GM13977 (cell line): Measurements from ENCODE around the gene SPZ1.
"Not testable (repeated sequence)": the region's sequence is repeated elsewhere in the genome, so short reads cannot be mapped to it uniquely, and the experiment has no call there.

Experiments used
- DNase-seq: peaks from one replicate; pipeline ENCODE4 v3.0.0; 2012; ENCODE audit warnings: low spot score
- in situ Hi-C: fragments of 300-500 bp; cut with MboI; formaldehyde crosslinking; loops from one replicate; pipeline ENCODE4 v1.12.0; 2022; ENCODE audit warnings: low sequenced_read_pairs, low pct_unique_long_range_greater_than_20kb, mixed read lengths, inconsistent platforms; ENCODE audit not compliant: unreplicated experiment
- TF ChIP-seq, protein P1 (sequence below): IDR thresholded peaks from 2 replicates; pipeline ENCODE4 v1.5.1; 2012; ENCODE audit warnings: mild to moderate bottlenecking, control low read depth; ENCODE audit not compliant: insufficient read depth; ENCODE audit errors: extremely low read depth, missing control alignments

Gene SPZ1

GRCh38 chr5:80319702-80320101 lies at the start of gene SPZ1:
TSS of gene SPZ1 (plus strand) at chr5:80320002. CDS start at chr5:80320216, 214 bp downstream.
- TF ChIP-seq, protein P1, sequence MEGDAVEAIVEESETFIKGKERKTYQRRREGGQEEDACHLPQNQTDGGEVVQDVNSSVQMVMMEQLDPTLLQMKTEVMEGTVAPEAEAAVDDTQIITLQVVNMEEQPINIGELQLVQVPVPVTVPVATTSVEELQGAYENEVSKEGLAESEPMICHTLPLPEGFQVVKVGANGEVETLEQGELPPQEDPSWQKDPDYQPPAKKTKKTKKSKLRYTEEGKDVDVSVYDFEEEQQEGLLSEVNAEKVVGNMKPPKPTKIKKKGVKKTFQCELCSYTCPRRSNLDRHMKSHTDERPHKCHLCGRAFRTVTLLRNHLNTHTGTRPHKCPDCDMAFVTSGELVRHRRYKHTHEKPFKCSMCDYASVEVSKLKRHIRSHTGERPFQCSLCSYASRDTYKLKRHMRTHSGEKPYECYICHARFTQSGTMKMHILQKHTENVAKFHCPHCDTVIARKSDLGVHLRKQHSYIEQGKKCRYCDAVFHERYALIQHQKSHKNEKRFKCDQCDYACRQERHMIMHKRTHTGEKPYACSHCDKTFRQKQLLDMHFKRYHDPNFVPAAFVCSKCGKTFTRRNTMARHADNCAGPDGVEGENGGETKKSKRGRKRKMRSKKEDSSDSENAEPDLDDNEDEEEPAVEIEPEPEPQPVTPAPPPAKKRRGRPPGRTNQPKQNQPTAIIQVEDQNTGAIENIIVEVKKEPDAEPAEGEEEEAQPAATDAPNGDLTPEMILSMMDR, result no peak
- in situ Hi-C loops, result loop anchor here (25.0 kb wide), 1 partner anchor 432 kb away; no protein-coding TSS in a partner anchor
- no peak for DNase-seq

DNA sequence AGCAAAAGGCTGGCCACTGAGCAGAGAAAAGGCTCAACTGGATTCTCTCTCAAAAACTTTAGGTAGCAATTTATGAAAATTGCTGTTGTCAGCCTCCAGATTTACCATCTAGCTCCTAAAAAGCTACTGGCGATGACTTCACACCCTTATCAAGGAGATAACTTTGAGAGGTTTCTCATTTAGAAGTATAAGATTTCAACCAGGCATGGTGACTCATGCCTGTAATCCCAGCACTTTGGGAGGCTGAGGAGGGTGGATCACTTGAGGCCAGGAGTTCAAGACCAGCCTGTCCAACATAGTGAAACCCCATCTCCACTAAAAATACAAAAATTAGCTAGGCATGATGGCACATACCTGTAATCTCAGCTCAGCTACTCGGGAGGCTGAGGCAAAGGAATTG lies 49.3 kb upstream of the SPZ1 start:
- not testable (repeated sequence) for DNase-seq
- in situ Hi-C loops, result loop anchor here (10.0 kb wide), 1 partner anchor 176 kb away; no protein-coding TSS in a partner anchor

GRCh38 chr5:80275347-80275746 lies 44.5 kb upstream of the SPZ1 start:
- TF ChIP-seq, protein P1, result peak; percentile 60
- DNase-seq, result no peak
- in situ Hi-C loops, result loop anchor here (10.0 kb wide), 1 partner anchor 181 kb away; no protein-coding TSS in a partner anchor

GRCh38 chr5:80276186-80276585 lies 43.6 kb upstream of the SPZ1 start:
- in situ Hi-C loops, result loop anchor here (10.0 kb wide), 1 partner anchor 181 kb away; no protein-coding TSS in a partner anchor

GRCh38 chr5:80277191-80277590 lies 42.6 kb upstream of the SPZ1 start:
- in situ Hi-C loops, result loop anchor here (10.0 kb wide), 1 partner anchor 182 kb away; no protein-coding TSS in a partner anchor
- TF ChIP-seq, protein P1, result no peak
- DNase-seq, result no peak

More at GRCh38 chr5:80276186-80276585, 43.6 kb upstream of the SPZ1 start:
- TF ChIP-seq, protein P1, result no peak
- DNase-seq, result no peak

- no peak for DNase-seq
- TF ChIP-seq, protein P1, result no peak
- in situ Hi-C loops, result no loop called here
These were observed 37.7 kb upstream of the SPZ1 start for GRCh38 chr5:80282054-80282453.

DNA sequence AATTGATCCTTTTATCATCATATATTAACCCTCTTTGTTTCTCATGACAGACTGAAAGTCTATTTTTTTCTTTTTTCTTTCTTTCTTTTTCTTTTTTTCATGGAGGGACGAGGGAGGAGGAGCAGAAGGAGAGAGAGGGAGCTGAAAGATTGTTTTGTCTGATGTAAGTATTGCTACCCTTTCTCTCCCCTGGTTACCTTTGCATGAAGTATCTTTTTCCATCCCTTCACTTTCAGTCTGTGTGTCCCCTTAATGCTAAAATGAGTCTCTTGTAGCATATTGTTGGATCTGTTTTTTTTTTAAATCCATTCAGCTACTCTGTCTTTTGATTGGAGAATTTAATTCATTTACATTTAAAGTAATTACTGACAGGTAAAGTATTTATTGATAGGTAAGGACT lies 36.4 kb upstream of the SPZ1 start:
- in situ Hi-C loops, result no loop called here
- DNase-seq, result no peak
- TF ChIP-seq, protein P1, result no peak
